ENCODE results near the gene ALMS1.

ALMS1 gene

GRCh38 chr2:73402386-73403103, 16.9 kb downstream of the ALMS1 start:
- no peak for TF ChIP-seq CTCF (IDR thresholded peaks at IDR 0.05; ENCODE audit: low read depth, low read length, missing control alignments)
- no peak overlapping the region for H3K4me3 ChIP-seq (ENCODE audit: low read depth, low read length)
- no peak for DNase-seq (ENCODE audit: low read depth)

- no peak for TF ChIP-seq CTCF (IDR thresholded peaks at IDR 0.05; ENCODE audit: low read depth, low read length, missing control alignments)
- no peak overlapping the region for H3K4me3 ChIP-seq (ENCODE audit: low read depth, low read length)
- no peak for DNase-seq (ENCODE audit: low read depth)
These were observed 17.6 kb downstream of the ALMS1 start for GRCh38 chr2:73403237-73403636.

- no peak for TF ChIP-seq CTCF (IDR thresholded peaks at IDR 0.05; ENCODE audit: low read depth, low read length, missing control alignments)
- DNase-seq (ENCODE audit: low read depth): no peak
- no peak overlapping the region for H3K4me3 ChIP-seq (ENCODE audit: low read depth, low read length)
These were observed 18.8 kb downstream of the ALMS1 start for GRCh38 chr2:73404409-73404808.

- no peak for DNase-seq (ENCODE audit: low read depth)
- no peak for TF ChIP-seq CTCF (IDR thresholded peaks at IDR 0.05; ENCODE audit: low read depth, low read length, missing control alignments)
- no peak overlapping the region for H3K4me3 ChIP-seq (ENCODE audit: low read depth, low read length)
These were observed 21.4 kb downstream of the ALMS1 start for GRCh38 chr2:73406996-73407395.

- no peak for TF ChIP-seq CTCF (IDR thresholded peaks at IDR 0.05; ENCODE audit: low read depth, low read length, missing control alignments)
- H3K4me3 ChIP-seq (ENCODE audit: low read depth, low read length): no peak overlapping the region
- no peak for DNase-seq (ENCODE audit: low read depth)
These were observed 22.6 kb downstream of the ALMS1 start for GRCh38 chr2:73408198-73408597.

GRCh38 chr2:73414696-73415095, 29.1 kb downstream of the ALMS1 start:
- TF ChIP-seq CTCF (IDR thresholded peaks at IDR 0.05; ENCODE audit: low read depth, low read length, missing control alignments): no peak
- no peak overlapping the region for H3K4me3 ChIP-seq (ENCODE audit: low read depth, low read length)
- DNase-seq (ENCODE audit: low read depth): no peak

GRCh38 chr2:73415906-73416305, 30.3 kb downstream of the ALMS1 start:
- DNase-seq (ENCODE audit: low read depth): no peak
- no peak for TF ChIP-seq CTCF (IDR thresholded peaks at IDR 0.05; ENCODE audit: low read depth, low read length, missing control alignments)
- no peak overlapping the region for H3K4me3 ChIP-seq (ENCODE audit: low read depth, low read length)
